HG03108 (cell line): ENCODE measurements around the gene MLYCD.

ENCODE experiments used
- ATAC-seq: cut with Tn5 transposase; IDR thresholded peaks from one replicate; pipeline ENCODE4 v1.9.1; 2021; ENCODE audit warnings: moderate library complexity; ENCODE audit not compliant: unreplicated experiment

Gene MLYCD

DNA sequence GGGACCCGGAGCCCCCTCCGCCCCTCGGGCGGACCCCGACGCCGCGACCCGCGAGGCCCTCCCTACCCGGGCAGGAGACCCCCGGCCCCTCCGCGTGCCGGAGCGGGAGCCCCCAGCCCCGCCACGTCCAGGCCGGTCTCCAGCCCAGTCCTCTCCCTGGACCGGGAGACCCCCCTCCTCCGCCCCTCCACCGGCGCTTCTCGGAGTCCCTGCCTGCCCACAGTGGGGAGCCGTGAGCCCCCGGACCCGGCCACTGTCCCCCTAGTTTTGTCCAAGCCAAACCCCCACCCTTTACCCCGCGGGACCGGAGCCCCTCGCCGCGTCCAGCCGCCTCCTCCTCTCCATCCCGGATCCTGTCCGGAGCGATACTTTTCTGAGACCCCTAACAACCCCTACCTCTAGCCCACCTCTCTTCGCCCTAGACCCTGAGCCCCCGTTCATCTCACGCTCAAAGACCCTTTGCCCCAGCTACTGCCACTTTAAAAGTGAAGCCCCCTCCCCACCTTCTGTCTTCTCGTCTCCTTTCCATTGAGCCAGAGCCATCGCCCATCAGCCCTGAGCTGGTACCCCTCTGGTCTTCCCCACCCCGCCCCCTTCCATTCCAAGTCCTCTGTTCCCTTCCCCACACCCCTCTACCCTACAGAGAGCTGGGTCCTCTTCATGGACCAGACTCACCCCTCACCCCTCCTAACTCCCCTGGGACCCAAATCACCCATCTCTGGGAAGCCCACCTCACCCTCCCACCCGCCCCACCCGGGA, 70.2 kb downstream of the MLYCD start:
- ATAC-seq: no peak

DNA sequence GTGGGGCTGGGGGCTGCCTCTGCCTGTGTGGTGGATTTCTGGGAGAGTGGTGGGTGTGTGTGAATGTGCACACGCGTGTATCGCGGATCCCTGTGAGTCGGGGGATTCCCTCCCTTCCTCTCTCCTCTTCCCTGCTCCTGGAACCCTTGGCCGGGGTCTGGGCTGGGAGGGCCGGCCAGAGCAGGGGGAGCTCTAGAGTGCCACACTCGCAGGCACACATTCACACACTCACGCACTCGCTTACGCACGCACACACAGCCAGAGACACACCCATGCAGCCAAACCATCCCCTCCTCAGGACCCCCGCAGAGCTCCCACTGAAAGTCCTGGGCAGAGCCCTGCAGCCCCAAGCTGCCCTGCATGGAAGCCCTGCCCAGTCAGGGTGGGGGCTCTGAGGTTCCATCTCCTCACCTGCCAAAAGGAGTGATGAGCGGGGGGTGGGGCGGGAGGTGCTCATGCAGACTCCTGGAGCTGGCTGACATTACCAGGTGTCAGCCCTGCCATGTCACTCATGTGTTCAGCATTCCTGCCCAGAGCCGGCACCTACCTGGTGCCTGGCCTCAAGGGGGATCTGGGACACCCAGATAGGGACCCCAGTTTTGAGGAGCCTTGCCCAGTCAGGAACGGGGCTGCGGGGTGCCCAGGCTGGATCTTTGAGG, 71.0 kb downstream of the MLYCD start:
- ATAC-seq: no peak

DNA sequence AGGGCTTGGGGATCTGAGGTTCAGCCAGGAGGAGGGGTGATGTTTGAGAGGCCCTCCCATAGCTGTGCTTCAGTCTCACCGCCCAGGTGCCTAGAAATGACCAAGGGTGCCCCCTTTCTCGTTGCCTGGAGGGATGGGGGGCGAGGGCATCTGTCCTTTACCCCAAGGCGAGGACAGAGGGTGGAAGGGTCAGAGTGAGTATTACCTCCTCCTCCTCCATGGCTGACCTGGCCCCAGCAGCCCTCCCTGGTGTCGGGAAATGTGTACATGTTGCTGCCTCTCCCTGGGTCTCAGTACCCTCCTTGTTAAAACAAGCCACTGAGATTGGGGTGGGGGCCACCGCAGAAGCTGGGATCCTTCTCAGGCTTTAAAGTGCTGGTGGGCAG, 71.5 kb downstream of the MLYCD start:
- ATAC-seq: no peak

DNA sequence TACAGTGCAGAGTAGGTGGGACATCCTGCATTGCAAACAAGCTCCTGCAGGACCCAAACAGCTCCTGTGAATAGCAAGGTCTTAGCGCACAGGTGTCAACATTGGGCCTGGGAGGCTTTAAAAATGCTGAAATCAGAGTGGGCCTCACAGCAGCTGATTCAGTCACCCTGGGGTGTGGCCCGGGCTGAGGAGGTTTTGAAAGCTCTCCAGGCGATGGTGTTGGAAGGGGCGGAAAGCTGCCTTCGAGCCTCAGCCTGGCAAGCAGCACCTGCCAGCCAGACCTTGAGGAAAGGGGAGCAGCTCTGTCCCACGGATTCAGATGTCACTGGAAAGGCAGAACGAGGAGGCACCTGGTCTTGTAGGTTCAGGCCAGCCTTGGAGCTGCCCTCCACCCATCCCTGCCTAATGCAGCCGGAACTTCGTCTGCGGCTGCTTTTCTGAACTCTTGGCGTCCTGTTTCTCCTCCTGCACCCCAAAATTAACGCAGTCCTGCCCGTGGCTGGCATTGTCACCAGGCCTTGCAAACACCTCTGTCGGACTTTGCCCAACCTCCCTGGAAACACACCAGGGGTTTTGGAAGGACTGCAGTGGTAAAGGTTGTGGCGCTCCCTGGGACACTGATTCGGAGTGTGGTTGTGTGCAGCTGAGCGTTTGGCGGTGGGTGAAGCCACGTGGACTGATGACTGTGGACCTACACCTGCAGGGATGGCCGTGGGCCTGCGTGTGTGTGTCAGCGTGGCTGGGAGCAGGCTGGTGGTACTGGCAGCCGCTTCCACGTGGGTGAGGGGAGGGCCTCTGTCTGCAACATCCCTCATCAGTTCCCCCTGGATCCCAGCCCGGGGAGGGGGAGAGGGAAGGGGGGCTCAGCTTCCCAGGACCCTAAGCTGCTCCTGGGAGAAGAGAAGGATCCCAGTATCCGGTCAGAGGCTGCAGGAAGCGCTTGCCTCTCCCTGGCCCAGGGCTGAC, 72.5 kb downstream of the MLYCD start:
- ATAC-seq: no peak

DNA sequence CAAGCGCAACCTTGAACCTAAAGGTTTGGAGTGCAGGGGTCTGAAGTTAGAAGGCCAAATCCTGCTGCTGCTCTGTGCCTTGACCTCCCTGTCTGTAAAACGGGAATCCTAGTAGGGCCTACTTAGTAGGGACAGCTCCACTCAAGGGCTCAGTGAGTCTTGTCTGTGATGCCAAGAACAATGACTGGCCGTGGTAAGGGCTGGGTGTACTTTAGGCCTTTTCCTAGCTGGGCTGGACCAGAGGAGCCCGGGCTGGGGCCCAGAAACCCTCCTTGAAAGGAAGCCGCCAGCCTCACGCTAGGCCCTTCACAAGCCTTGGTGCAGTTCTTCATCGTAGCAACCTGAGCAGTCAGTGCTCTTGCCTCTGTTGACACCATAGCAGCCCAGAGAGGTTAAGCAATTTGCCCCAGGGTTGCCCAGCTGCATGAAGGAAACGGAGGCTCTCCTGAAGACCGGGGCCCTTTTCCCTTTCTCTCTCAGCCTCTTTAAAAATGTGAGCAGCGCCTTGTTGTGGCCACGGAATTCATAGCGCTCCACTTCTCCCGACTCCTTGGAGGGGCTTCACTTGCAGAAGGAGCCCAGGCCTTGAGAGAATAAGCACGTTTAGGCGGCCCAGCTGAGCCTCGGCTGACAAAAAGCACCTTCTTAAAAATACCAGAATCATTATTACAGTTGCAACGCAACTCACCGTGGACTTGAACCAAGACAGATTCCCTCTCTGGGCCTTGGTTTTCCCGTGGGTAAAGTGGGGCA, 73.5 kb downstream of the MLYCD start:
- no peak for ATAC-seq

DNA sequence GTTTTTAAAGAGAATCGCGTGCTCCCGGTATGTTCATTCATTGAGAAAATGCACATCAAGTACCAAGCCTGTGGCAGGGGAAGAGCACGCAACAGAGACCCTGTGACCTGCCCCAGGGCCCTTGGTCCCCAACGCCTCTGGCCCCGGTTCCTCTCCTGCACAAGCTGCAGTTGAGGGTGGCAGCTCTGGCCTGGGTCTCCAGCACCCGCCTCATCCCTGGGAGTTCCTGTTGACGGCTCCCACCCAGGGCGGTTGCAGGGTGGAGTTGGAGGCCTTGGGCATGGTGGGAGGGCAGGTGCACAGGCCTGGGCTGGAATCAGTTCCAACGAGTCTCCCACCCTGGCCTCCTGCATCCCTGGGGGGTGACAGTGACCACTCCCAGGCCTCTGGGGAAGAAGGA, 74.2 kb downstream of the MLYCD start:
- no peak for ATAC-seq

DNA sequence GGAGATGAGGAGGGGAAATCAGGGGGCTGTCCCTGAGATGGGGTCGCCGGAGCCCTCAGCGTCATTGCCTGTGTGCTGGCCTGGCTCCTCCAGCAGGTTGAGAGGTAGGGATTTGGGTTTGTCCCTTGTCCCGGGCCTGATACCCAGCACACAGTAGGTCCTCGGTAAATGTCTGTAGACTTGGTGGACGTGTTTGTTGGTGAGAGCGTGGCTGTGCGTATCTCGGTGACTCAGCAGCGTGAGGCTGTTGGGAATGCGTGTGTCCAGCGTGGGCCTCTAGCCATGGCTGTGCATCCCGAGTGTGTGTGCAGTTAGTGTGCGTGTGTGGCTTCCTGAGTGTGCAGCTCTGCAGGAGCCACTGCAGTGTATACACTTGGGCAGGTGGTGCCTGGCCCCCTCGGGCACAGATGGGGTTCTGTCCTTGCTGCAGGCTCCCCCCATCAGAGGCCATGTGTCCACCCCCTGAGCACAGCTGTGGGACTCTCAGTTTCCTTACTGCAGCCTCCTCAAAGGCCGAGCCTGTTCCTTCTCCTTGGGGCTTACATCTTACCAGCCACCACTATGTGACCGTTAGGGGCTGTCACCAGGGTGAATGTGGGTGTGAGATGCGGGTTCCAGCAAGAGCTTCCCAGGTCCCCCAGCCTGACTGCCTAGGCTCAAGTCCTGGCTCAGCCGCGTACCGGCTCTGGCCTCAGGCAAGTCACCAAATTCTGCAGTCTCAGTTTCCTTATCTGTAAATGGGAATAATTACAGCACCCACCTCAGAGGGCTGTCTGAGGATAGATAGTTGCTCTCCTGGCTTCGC, 74.9 kb downstream of the MLYCD start:
- ATAC-seq: no peak

DNA sequence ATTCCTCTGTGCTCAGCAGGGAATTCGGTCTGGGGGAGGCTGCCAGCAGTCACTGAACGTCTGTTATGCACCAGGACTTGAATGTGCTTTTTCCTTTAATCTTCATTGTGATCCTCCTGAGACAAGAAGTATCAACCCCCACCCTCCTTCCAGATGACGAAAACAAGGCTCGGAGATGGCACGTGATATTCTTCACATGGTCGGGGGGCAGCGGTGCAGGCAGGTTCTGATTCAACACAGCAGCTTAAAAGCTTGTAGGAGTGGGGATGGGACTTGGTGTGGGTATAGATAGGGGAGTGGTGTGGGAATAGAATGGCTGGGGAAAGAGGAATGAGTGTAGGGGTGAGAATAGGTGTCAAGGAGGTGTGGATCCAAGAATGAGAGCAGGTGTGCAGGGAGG, 75.6 kb downstream of the MLYCD start:
- no peak for ATAC-seq

DNA sequence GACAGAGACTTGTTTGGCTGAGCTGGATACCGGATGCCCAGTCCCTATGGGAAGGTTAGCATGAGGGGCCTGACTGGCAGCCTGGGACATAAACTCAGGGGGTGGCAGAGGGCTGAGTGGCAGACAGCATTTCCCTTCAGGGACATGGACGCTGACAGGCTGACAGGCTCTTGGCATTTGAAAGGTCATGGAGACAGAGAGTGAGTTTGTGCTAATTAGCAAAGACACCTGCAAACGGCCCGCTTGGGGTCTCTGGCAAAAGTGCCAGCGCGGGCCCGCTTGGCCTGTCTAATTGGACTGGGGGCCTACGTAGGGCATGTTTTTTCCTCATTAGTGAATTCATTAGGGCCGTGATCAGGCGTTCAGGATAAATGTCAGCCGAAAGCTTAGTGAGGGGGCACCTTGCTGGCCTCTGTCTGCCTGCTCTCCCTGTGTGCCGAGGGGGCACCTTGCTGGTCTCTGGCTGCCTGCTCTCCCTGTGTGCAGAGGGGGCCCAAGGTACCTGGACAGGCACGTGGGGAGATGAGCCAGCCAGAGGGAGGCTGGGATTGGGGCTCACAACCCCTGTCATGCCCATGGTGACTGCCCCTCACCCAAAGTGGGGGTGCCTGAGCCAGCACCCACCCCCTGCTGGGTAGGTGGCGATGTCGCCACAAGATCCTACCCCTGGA, 76.8 kb downstream of the MLYCD start:
- no peak for ATAC-seq
